DOHH2 (cell line): ENCODE data around the gene CLDN7.

Experiments
- EZH2phosphoT487 ChIP-seq: fragments of 200-600 bp; sonication (generic); IDR thresholded peaks from 2 replicates; pipeline ENCODE4 v1.6.1; 2017; ENCODE audit warnings: borderline replicate concordance, mild to moderate bottlenecking, antibody characterized with exemption, low read length, moderate library complexity, mixed read lengths
- TF ChIP-seq, protein P1 (sequence below): fragments of 200-600 bp; sonication (generic); IDR thresholded peaks from one replicate; pipeline ENCODE4 v1.5.1; 2014; ENCODE audit warnings: antibody characterized with exemption, mild to moderate bottlenecking, low read depth, low read length; ENCODE audit not compliant: poor library complexity, severe bottlenecking

DNA sequence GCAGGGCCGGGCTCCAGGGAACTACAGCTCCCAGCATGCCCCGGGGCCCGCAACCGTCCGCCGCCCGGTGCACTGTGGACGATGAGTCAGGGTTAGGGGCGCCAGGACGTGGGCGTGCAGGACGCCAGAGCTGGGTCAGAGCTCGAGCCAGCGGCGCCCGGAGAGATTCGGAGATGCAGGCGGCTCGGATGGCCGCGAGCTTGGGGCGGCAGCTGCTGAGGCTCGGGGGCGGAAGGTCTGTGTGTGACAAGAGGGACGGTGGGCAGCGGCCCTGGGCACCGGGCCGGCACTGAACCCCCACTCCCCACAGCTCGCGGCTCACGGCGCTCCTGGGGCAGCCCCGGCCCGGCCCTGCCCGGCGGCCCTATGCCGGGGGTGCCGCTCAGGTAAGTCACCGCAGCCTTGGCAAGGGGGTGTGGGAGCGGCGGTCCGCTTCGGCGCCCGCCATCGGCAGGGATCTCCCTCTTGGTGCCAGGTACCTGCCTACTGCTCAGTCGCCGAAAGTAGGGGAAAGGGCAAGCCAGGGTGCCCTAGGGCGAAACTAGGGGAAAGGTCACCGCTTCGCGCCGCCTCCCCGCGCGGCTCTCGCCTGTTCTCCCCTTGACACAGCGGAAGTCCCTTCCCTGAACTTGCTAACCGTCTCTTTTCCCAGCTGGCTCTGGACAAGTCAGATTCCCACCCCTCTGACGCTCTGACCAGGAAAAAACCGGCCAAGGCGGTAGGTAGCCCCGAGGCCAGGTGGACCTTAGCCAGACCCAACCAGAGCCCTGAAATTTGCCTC, 42.3 kb downstream of the CLDN7 start, which contains the start of the genes ACADVL and DLG4:
- TF ChIP-seq, protein P1, sequence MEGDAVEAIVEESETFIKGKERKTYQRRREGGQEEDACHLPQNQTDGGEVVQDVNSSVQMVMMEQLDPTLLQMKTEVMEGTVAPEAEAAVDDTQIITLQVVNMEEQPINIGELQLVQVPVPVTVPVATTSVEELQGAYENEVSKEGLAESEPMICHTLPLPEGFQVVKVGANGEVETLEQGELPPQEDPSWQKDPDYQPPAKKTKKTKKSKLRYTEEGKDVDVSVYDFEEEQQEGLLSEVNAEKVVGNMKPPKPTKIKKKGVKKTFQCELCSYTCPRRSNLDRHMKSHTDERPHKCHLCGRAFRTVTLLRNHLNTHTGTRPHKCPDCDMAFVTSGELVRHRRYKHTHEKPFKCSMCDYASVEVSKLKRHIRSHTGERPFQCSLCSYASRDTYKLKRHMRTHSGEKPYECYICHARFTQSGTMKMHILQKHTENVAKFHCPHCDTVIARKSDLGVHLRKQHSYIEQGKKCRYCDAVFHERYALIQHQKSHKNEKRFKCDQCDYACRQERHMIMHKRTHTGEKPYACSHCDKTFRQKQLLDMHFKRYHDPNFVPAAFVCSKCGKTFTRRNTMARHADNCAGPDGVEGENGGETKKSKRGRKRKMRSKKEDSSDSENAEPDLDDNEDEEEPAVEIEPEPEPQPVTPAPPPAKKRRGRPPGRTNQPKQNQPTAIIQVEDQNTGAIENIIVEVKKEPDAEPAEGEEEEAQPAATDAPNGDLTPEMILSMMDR, result no peak
- no peak for TF ChIP-seq EZH2phosphoT487
